Heart left ventricle (tissue), 16 donors: ENCODE results near the gene VDR. TPM values are rescaled to one million over a fixed set of nuclear protein-coding genes. Genes with fewer than 3 reads are reported as not detected.

Experiments
- ATAC-seq, 4 donors: fragments of 200-7000 bp; cut with Tn5 transposase; one replicate each; pipeline ENCODE4 v1.9.1; 2020 to 2022; ENCODE audit warnings: moderate library complexity in 4 of 4, mild to moderate bottlenecking in 3 of 4, moderate number of reproducible peaks in 1 of 4
- DNase-seq, 5 donors: peaks; one replicate each; pipeline ENCODE4 v3.0.0-alpha.2; 2020
- H3K27ac ChIP-seq, 12 donors: fragments of 200-600 bp; sonication (generic) in 4 of 12; one replicate each; pipeline versions ENCODE4 v1.5.0 to v1.8.0; 2016 to 2022; ENCODE audit warnings: mild to moderate bottlenecking in 2 of 12
- H3K27me3 ChIP-seq, 9 donors: fragments of 200-600 bp; sonication (generic) in 2 of 9; one replicate each; pipeline versions ENCODE4 v1.5.1 to v1.8.0; 2016 to 2022; ENCODE audit warnings: mild to moderate bottlenecking in 3 of 9
- H3K36me3 ChIP-seq, 9 donors: fragments of 200-600 bp; sonication (generic) in 2 of 9; one replicate each; pipeline versions ENCODE4 v1.5.0 to v1.8.0; 2018 to 2022; ENCODE audit warnings: mild to moderate bottlenecking in 2 of 9
- H3K4me1 ChIP-seq, 12 donors: fragments of 200-600 bp; sonication (generic) in 4 of 12; one replicate each; pipeline versions ENCODE4 v1.5.0 to v1.8.0; 2016 to 2022; ENCODE audit warnings: mild to moderate bottlenecking in 3 of 12
- H3K4me3 ChIP-seq, 12 donors: fragments of 200-600 bp; sonication (generic) in 4 of 12; one replicate each; pipeline versions ENCODE4 v1.5.0 to v1.8.0; 2017 to 2022; ENCODE audit warnings: mild to moderate bottlenecking in 9 of 12, moderate library complexity in 4 of 12
- H3K9me3 ChIP-seq, 12 donors: fragments of 200-600 bp; sonication (generic) in 4 of 12; one replicate each; pipeline versions ENCODE4 v1.5.0 to v1.8.0; 2016 to 2022; ENCODE audit warnings: mild to moderate bottlenecking in 1 of 12
- POLR2A ChIP-seq, 2 donors: fragments of 450-650 bp; IDR thresholded peaks; one replicate each; pipeline ENCODE4 v1.6.1; 2017; ENCODE audit warnings: antibody characterized with exemption in 2 of 2, mild to moderate bottlenecking in 2 of 2, moderate library complexity in 2 of 2
- WGBS, 4 donors: extraction: QIAGEN DNeasy Blood & Tissue Kit in 2 of 4; methylation state at CpG; one replicate each; pipeline versions ENCODE4 v1.1.5 to v1.1.7; 2013 to 2018; 5-methylcytosine and 5-hydroxymethylcytosine counted together
- intact Hi-C, 10 donors: fragments of 100-400 bp; cut with DNase I; formaldehyde crosslinking; loops; one replicate each; pipeline versions ENCODE4 v1.11.1 to v1.14.2; 2022
- polyA plus RNA-seq, 2 donors: library from polyadenylated mRNA; stranded (reverse); fragments of 200-250 nt; gene quantifications; one replicate each; pipeline ENCODE4 v1.2.3, GENCODE V29; 2013
- total RNA-seq, 9 donors: library from RNA; depleted of rRNA in 2 of 9; stranded (reverse); fragments of >200 nt in 2 of 9; fragmentation: NEBNext Ultra II Directional in 3 of 9; extraction: Animal tissue kit (Norgen Biotek cat#: 25700) in 3 of 9; gene quantifications; one replicate each; pipeline versions ENCODE4 v1.1.0 to v1.2.4, GENCODE V29; 2016 to 2023
- TF ChIP-seq, protein P1 (sequence below), 12 donors: fragments of 200-600 bp; sonication (generic) in 4 of 12; IDR thresholded peaks; one replicate each; pipeline versions ENCODE4 v1.5.0 to v1.8.0; 2018 to 2022; ENCODE audit warnings: antibody characterized with exemption in 12 of 12, mild to moderate bottlenecking in 5 of 12
- donor health status: ischemic (EF 13 %, LVEDD 7.1; RV severe dilation, severe dysfunction).
- donor health status: healthy with polysubstance abuse.
- donor health status: DM: no; HTN: yes; CAD: no.
- donor health status: DM: no; HTN: no; CAD: no.
- donor health status: ischemic (EF 25% LVEDD 6.9; RV normal size, moderate dysfunction).
- donor health status: ischemic (EF 25% LVEDD 5.7; RV mildly dilated, moderate dysfunction).
- donor health status: healthy.
- donor health status: DM: yes; HTN: yes; CAD: no.
- donor health status: ischemic (EF 35%, LVEDD 5.7; RV mildly dilated, moderate dysfunction).
- donor health status: nonischemic (EF 11% LVEDD 7.7; RV severe dilation, severe dysfunction).
- donor health status: DM: yes; HTN: yes; CAD: no.
- donor health status: PGD.
- donor health status: ischemic (EF 29% LVEDD 5.4; RV normal size, mild dysfunction).
- donor health status: nonischemic (EF 23%, LVEDD 6.1; RV moderate dilation, normal function).

Gene VDR
- total and polyA plus RNA-seq, 11 donors, result 0.15 to 4.3 (median 0.63) TPM

DNA sequence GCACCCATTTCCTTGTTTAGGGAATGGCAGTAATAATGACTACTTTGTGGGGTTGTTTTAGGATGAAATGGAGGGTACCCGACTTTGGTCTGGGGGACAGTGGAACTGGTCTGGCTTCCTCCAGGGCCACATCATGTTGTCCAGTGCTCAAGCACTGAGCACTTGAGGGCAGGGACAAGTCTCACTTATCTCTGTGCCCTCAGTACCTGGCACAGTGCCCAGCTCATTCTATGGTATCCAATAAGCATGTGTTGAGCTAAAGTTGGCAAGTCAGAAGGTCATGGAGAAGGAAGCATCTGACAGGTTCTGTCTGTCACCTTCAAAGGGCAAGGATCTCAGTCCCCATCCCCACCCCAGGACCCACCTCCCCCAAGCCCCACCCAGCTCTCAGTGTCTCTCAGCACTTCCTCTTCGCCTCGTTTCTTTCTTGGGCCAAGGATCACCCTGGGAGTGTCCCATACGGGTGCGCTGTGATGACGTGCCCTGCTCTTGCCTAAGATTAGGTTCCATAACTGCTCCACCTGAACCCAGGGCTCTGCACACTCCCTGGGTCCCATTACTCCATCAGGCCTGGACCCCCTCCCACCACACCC, 34.3 kb upstream of the VDR start:
- peak in 4 of 5 donors; percentile 60 to 87 (median 72) for DNase-seq
- Histone ChIP-seq H3K4me1 (peaks cover 0 to 20% (median 7%) of the 10 kb centered on the region in 12 donors), H3K9me3 (no peaks in the 10 kb centered on the region), H3K4me3 (no peak overlapping the region), H3K36me3 (no peaks in the 10 kb centered on the region), H3K27me3 (peaks cover 0 to 13% (median 6%) of the 10 kb centered on the region in 9 donors), H3K27ac (no peak overlapping the region)
- TF ChIP-seq, protein P1, sequence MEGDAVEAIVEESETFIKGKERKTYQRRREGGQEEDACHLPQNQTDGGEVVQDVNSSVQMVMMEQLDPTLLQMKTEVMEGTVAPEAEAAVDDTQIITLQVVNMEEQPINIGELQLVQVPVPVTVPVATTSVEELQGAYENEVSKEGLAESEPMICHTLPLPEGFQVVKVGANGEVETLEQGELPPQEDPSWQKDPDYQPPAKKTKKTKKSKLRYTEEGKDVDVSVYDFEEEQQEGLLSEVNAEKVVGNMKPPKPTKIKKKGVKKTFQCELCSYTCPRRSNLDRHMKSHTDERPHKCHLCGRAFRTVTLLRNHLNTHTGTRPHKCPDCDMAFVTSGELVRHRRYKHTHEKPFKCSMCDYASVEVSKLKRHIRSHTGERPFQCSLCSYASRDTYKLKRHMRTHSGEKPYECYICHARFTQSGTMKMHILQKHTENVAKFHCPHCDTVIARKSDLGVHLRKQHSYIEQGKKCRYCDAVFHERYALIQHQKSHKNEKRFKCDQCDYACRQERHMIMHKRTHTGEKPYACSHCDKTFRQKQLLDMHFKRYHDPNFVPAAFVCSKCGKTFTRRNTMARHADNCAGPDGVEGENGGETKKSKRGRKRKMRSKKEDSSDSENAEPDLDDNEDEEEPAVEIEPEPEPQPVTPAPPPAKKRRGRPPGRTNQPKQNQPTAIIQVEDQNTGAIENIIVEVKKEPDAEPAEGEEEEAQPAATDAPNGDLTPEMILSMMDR (IDR thresholded peaks at IDR 0.05), result no peak
- TF ChIP-seq POLR2A (IDR thresholded peaks at IDR 0.05), result no peak
- WGBS, 4 donors, result 47 to 61% (median 53%) methylated on average over 6 of the region's 6 CpGs
- intact Hi-C loops, result no loop called here
- ATAC-seq, result peak; percentile 75 to 83 (median 80)

DNA sequence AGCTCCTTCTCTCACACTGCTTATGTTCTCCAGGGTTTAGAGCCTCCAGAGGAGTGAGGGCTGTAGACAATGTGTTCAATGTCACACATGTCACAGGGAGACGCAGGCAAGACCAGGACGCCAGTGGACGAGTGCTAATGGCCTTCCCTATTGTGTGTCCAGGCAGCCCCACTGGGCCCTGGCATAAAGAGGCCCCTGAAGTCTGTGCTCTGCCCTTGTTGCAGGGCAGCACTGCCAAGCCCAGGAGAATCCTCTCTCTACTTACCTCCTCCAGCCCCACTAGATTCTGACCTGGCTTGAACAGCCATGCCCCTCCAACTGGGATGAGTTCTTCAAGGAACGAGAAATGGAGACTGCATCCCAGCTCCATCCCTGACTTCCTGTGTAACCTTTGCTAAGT, 33.8 kb upstream of the VDR start:
- TF ChIP-seq, protein P1 (IDR thresholded peaks at IDR 0.05), result no peak
- TF ChIP-seq POLR2A (IDR thresholded peaks at IDR 0.05), result no peak
- Histone ChIP-seq H3K27me3 (peaks cover 0 to 13% (median 6%) of the 10 kb centered on the region in 9 donors), H3K4me1 (peaks cover 0 to 20% (median 7%) of the 10 kb centered on the region in 12 donors), H3K4me3 (no peak overlapping the region), H3K9me3 (no peaks in the 10 kb centered on the region), H3K36me3 (no peaks in the 10 kb centered on the region), H3K27ac (no peak overlapping the region)
- DNase-seq, result no peak
- WGBS, 4 donors, result 57 to 90% (median 66%) methylated on average over 1 to 4 of the region's 4 CpGs
- intact Hi-C loops, result no loop called here
- no peak for ATAC-seq

DNA sequence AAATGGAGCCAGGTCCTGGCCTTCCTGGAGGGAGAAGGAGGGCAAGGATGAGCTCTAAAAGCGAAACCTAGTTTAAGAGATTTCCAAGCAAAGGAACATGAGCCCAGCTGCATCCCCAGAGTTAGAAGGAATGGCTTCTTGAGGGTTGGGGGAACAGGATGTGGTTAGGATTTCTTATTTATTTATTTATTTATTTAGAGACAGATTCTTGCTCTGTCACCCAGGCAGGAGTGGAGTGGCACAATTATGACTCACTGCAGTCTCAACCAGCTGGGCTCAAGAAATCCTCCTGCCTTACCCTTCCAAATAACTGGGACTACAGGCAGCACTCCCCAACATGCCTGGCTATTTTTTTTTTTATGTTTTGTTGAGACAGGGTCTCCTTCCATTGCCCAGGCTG, 33.3 kb upstream of the VDR start:
- 93 to 100% (median 97%) methylated on average over 1 of the region's 1 CpG for WGBS, 4 donors
- Histone ChIP-seq H3K4me3 (no peak overlapping the region), H3K27me3 (peaks cover 0 to 10% (median 4%) of the 10 kb centered on the region in 9 donors), H3K9me3 (no peaks in the 10 kb centered on the region), H3K27ac (no peak overlapping the region), H3K36me3 (no peaks in the 10 kb centered on the region), H3K4me1 (peaks cover 0 to 20% (median 7%) of the 10 kb centered on the region in 12 donors)
- no peak for DNase-seq
- ATAC-seq, result no peak
- no peak for TF ChIP-seq POLR2A (IDR thresholded peaks at IDR 0.05)
- TF ChIP-seq, protein P1 (IDR thresholded peaks at IDR 0.05), result no peak
- intact Hi-C loops, result no loop called here

DNA sequence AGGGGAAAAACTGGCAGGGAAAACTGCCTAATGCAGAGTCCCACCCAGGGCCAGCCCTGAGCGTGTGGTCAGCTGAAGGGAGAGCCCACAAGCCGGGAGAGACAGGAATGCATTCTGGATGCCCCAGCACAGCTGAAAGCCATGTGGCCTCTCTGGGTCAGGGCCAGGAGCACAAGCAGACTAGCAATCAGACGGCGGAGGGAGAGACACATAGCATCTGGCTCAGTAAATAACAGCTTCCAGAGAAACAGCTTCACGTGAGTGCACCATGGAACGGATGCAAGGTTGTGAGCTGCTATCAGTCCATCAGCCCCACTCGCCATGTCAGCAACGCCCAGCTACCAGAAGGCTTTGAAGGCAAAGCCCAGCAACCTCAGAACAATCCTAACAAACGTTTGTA, 30.4 kb upstream of the VDR start:
- Histone ChIP-seq H3K27me3 (no peaks in the 10 kb centered on the region), H3K27ac (peak overlapping the region in 1 of 12 donors; percentile 29), H3K4me1 (peaks cover 0 to 20% (median 7%) of the 10 kb centered on the region in 12 donors), H3K9me3 (no peaks in the 10 kb centered on the region), H3K4me3 (no peak overlapping the region), H3K36me3 (no peaks in the 10 kb centered on the region)
- TF ChIP-seq, protein P1 (IDR thresholded peaks at IDR 0.05), result no peak
- no peak for TF ChIP-seq POLR2A (IDR thresholded peaks at IDR 0.05)
- WGBS, 4 donors, result 7 to 24% (median 14%) methylated on average over 5 to 9 of the region's 9 CpGs
- intact Hi-C loops, result no loop called here
- ATAC-seq (peak; percentile 66 to 91 (median 76)), DNase-seq (peak; percentile 54 to 83 (median 70))
